HG03135 (cell line): ENCODE measurements around the gene MAML2.
A peak's percentile ranks its signal among the peaks of the same experiment; 100 is the strongest.

ENCODE experiments used
- ATAC-seq: cut with Tn5 transposase; IDR thresholded peaks from one replicate; pipeline ENCODE4 v1.9.1; 2021; ENCODE audit warnings: mild to moderate bottlenecking, moderate library complexity; ENCODE audit not compliant: unreplicated experiment

Gene MAML2

GRCh38 chr11:96082936-96083335 lies 260.1 kb downstream of the MAML2 start:
- ATAC-seq, result no peak

- ATAC-seq, result no peak
Measured at GRCh38 chr11:96082002-96082899, 260.7 kb downstream of the MAML2 start.

GRCh38 chr11:96081561-96081960 lies 261.4 kb downstream of the MAML2 start:
- no peak for ATAC-seq

GRCh38 chr11:96079691-96080090 lies 263.3 kb downstream of the MAML2 start:
- ATAC-seq, result no peak

- peak; percentile 72 for ATAC-seq
Measured at GRCh38 chr11:96075532-96075959, 267.4 kb downstream of the MAML2 start.

GRCh38 chr11:96074551-96075310 lies 268.3 kb downstream of the MAML2 start:
- peak; percentile 58 for ATAC-seq

GRCh38 chr11:96073536-96073935 lies 269.5 kb downstream of the MAML2 start:
- ATAC-seq, result no peak

- no peak for ATAC-seq
Measured at GRCh38 chr11:96072592-96072991, 270.4 kb downstream of the MAML2 start.

GRCh38 chr11:96070453-96070852 lies 272.5 kb downstream of the MAML2 start:
- no peak for ATAC-seq

- ATAC-seq, result no peak
Measured at GRCh38 chr11:96067160-96067559, 275.8 kb downstream of the MAML2 start.

GRCh38 chr11:96065379-96065778 lies 277.6 kb downstream of the MAML2 start:
- no peak for ATAC-seq

- no peak for ATAC-seq
Measured at GRCh38 chr11:96063886-96064285, 279.1 kb downstream of the MAML2 start.

- no peak for ATAC-seq
Measured at GRCh38 chr11:96063053-96063452, 279.9 kb downstream of the MAML2 start.

GRCh38 chr11:96062134-96062533 lies 280.9 kb downstream of the MAML2 start:
- peak; percentile 84 for ATAC-seq

- no peak for ATAC-seq
Measured at GRCh38 chr11:96061730-96062129, 281.3 kb downstream of the MAML2 start.

GRCh38 chr11:96061069-96061468 lies 281.9 kb downstream of the MAML2 start:
- no peak for ATAC-seq

GRCh38 chr11:96057502-96057901 lies 285.5 kb downstream of the MAML2 start:
- ATAC-seq, result no peak

- ATAC-seq, result no peak
Measured at GRCh38 chr11:96056576-96056975, 286.4 kb downstream of the MAML2 start.

GRCh38 chr11:96055706-96056387 lies 287.1 kb downstream of the MAML2 start:
- no peak for ATAC-seq

- no peak for ATAC-seq
Measured at GRCh38 chr11:96054870-96055705, 287.9 kb downstream of the MAML2 start.
